K562 (cell line): ENCODE results near the gene DIP2B. TPM values are rescaled to one million over a fixed set of nuclear protein-coding genes. Genes with fewer than 3 reads are reported as not detected.

Source experiments
- ATAC-seq: fragments of 200-7000 bp; cut with Tn5 transposase; 3 replicates; pipeline ENCODE4 v1.9.1; 2020; ENCODE audit warnings: moderate library complexity
- BruUV-seq: library from RNA; stranded (reverse); fragments of 400-500 nt; replicated peaks from 2 replicates; lab custom pipeline; 2021; lab: Mats Ljungman, UMichigan
- CTCF ChIA-PET: fragments of 300-600 bp; formaldehyde crosslinking; extraction: SDS; loops from one replicate; lab custom pipeline; 2021; ENCODE audit warnings: low intra/inter-chr PET ratio; lab: Yijun Ruan, JAX
- POLR2A ChIA-PET: fragments of 300-600, 350-650 bp; sonication (Branson Sonifier 250); formaldehyde crosslinking; extraction: SDS; loops from one replicate; lab custom pipeline; 2021; ENCODE audit warnings: antibody characterized with exemption, inconsistent platforms; lab: Yijun Ruan, JAX
- DNase-seq, 4 experiments: peaks; one replicate each; pipeline versions ENCODE4 v3.0.0 to v3.0.0-alpha.2; 2011 to 2018; ENCODE audit warnings: low spot score in 3 of 4, mixed read lengths in 3 of 4; ENCODE audit errors: extremely low read depth in 1 of 4
- FAIRE-seq: peaks from 2 replicates; lab custom pipeline; 2011; peaks lifted over from hg19 to GRCh38; lab: Jason Lieb, UNC
- H2AFZ ChIP-seq: 2 replicates; pipeline ENCODE4 v1.6.0; 2011; ENCODE audit warnings: low read depth, low read length, control low read depth, inconsistent platforms
- H3K27ac ChIP-seq: fragments of 200-600 bp; 3 replicates; pipeline ENCODE4 v1.8.0; 2011; ENCODE audit warnings: low read depth, mild to moderate bottlenecking, control low read depth, inconsistent platforms, low read length, moderate library complexity, mixed read lengths; ENCODE audit errors: extremely low read depth
- H3K27me3 ChIP-seq, 2 experiments: fragments of 300-600 bp in 1 of 2; 2 replicates in 1 of 2; 3 replicates in 1 of 2; pipeline versions ENCODE4 v1.6.0 to v1.8.0; 2011; ENCODE audit warnings: inconsistent platforms in 2 of 2, low read length in 2 of 2, mild to moderate bottlenecking in 1 of 2, mixed read lengths in 1 of 2, moderate library complexity in 1 of 2; ENCODE audit not compliant: control insufficient read depth in 2 of 2, insufficient read depth in 2 of 2
- H3K36me3 ChIP-seq: fragments of 300-600 bp; 3 replicates; pipeline ENCODE4 v1.8.0; 2011; ENCODE audit warnings: mild to moderate bottlenecking, low read length, inconsistent platforms; ENCODE audit not compliant: control insufficient read depth, insufficient read depth
- H3K4me1 ChIP-seq, 2 experiments: fragments of 200-600 bp in 1 of 2; replicated peaks in 1 of 2; 2 replicates in 1 of 2; 3 replicates in 1 of 2; pipeline versions ENCODE4 v1.5.1 to v1.8.0; 2011; ENCODE audit warnings: inconsistent platforms in 2 of 2, low read length in 2 of 2, mild to moderate bottlenecking in 1 of 2, mixed read lengths in 1 of 2, moderate library complexity in 1 of 2; ENCODE audit not compliant: control insufficient read depth in 2 of 2, insufficient read depth in 2 of 2
- H3K4me2 ChIP-seq: 2 replicates; pipeline ENCODE4 v1.6.1; 2011; ENCODE audit warnings: low read length, control low read depth, inconsistent platforms, mixed read lengths; ENCODE audit not compliant: insufficient read depth
- H3K4me3 ChIP-seq: fragments of 200-600 bp; sonication (generic), shearing (Covaris generic); 2 replicates; pipeline ENCODE4 v1.5.1; 2016; ENCODE audit warnings: control low read depth, inconsistent platforms
- H3K79me2 ChIP-seq: fragments of 200-600 bp; 3 replicates; pipeline ENCODE4 v1.8.0; 2011; ENCODE audit warnings: low read length, inconsistent platforms; ENCODE audit not compliant: control insufficient read depth, insufficient read depth
- H3K9ac ChIP-seq, 2 experiments: 2 replicates each; pipeline versions ENCODE4 v1.6.0 to v1.6.1; 2011; ENCODE audit warnings: low read depth in 2 of 2, low read length in 2 of 2, control low read depth in 1 of 2, inconsistent platforms in 1 of 2, mild to moderate bottlenecking in 1 of 2, mixed read lengths in 1 of 2; ENCODE audit not compliant: insufficient read depth in 1 of 2
- H3K9me1 ChIP-seq: one replicate; pipeline ENCODE4 v1.6.0; 2011; ENCODE audit warnings: inconsistent platforms, mild to moderate bottlenecking, low read length, moderate library complexity; ENCODE audit not compliant: control insufficient read depth, insufficient read depth
- H3K9me3 ChIP-seq: replicated peaks from 2 replicates; pipeline ENCODE4 v1.5.1; 2011; ENCODE audit warnings: low read depth, low read length, inconsistent platforms; ENCODE audit not compliant: control insufficient read depth, insufficient read depth
- H4K20me1 ChIP-seq: replicated peaks from 2 replicates; pipeline ENCODE4 v1.6.1; 2011; ENCODE audit warnings: low read length, inconsistent platforms, mixed read lengths; ENCODE audit not compliant: control insufficient read depth, insufficient read depth
- ARNT ChIP-seq, 2 experiments: fragments of 450-650 bp; IDR thresholded peaks; 2 replicates each; pipeline ENCODE4 v1.6.1; 2016; ENCODE audit warnings: mild to moderate bottlenecking in 1 of 2
- C11orf30 ChIP-seq: fragments of 450-650 bp; IDR thresholded peaks from 2 replicates; pipeline ENCODE4 v1.6.1; 2016; ENCODE audit warnings: low read depth, mild to moderate bottlenecking
- KDM1A ChIP-seq, 2 experiments: fragments of 450-650 bp; IDR thresholded peaks; 2 replicates each; pipeline ENCODE4 v1.6.1; 2016; ENCODE audit warnings: mild to moderate bottlenecking in 2 of 2
- MAFG ChIP-seq: fragments of 450-650 bp; conservative IDR thresholded peaks from 2 replicates; pipeline ENCODE4 v1.6.1; 2016; ENCODE audit warnings: missing genetic modification characterization, missing compliant biosample characterization
- MAFK ChIP-seq: IDR thresholded peaks from 2 replicates; pipeline ENCODE4 v1.6.1; 2011; ENCODE audit warnings: low read length, improper control_type of control experiment
- MEF2D ChIP-seq: conservative IDR thresholded peaks from 2 replicates; pipeline ENCODE4 v1.6.1; 2016; ENCODE audit warnings: low read depth, missing genetic modification characterization, missing compliant biosample characterization
- PKNOX1 ChIP-seq: fragments of 450-650 bp; IDR thresholded peaks from 2 replicates; pipeline ENCODE4 v1.6.1; 2016
- ZNF316 ChIP-seq: fragments of 450-650 bp; IDR thresholded peaks from 2 replicates; pipeline ENCODE4 v1.6.1; 2016
- ZNF717 ChIP-seq: fragments of 250-450 bp; sonication (Bioruptor Pico); IDR thresholded peaks from 2 replicates; pipeline ENCODE4 v1.5.0; 2021
- WGBS: fragments of 100-300 bp; shearing (Covaris generic); methylation state at CpG from one replicate; pipeline ENCODE4 v1.1.6; 2016; ENCODE audit warnings: low coverage, mixed read lengths; ENCODE audit not compliant: insufficient coverage; ENCODE audit errors: missing lambda C conversion rate; 5-methylcytosine and 5-hydroxymethylcytosine counted together
- in situ Hi-C: fragments of 300-500 bp; cut with MboI; formaldehyde crosslinking; loops from 4 replicates; pipeline ENCODE4 v1.15.0; 2018; ENCODE audit warnings: inconsistent platforms, mixed read lengths
- intact Hi-C: fragments of 100-400 bp; cut with micrococcal nuclease; formaldehyde crosslinking; loops from 2 replicates; pipeline ENCODE4 v1.14.2; 2022
- polyA plus RNA-seq, 8 experiments: library from polyadenylated mRNA; depleted of rRNA in 4 of 8; stranded (reverse) in 5 of 8; unstranded in 3 of 8; fragments of >200 nt; fragmentation: Nextera tagmentation in 2 of 8; fragmentation: Illumina TruSeq in 1 of 8; extraction: Ambion mirVana in 2 of 8; extraction: Trizol in 1 of 8; gene quantifications; 2 replicates each; pipeline versions ENCODE4 v1.2.1 to v1.2.3, GENCODE V29; 2011 to 2014; ENCODE audit warnings: inconsistent platforms in 1 of 8, missing spikeins in 1 of 8
- total RNA-seq, 7 experiments: library from RNA; depleted of rRNA in 6 of 7; stranded (reverse); fragments of >200 nt in 6 of 7; fragmentation: Illumina TruSeq in 2 of 7; extraction: Trizol in 2 of 7; gene quantifications; 2 replicates each; pipeline versions ENCODE4 v1.2.1 to v1.2.3, GENCODE V29; 2011 to 2021; ENCODE audit warnings: low replicate concordance in 1 of 7
- TF ChIP-seq, protein P1 (sequence below): fragments of 450-650 bp; formaldehyde crosslinking; IDR thresholded peaks from 2 replicates; pipeline ENCODE4 v1.4.0; 2020; ENCODE audit warnings: mild to moderate bottlenecking, mixed read lengths

Gene DIP2B
- total and polyA plus RNA-seq, 9 of the 15 experiments (the other 6 are each of a cell fraction or from before 2014, with no cell fraction given), result 4.6 to 26.1 (median 18.8) TPM

GRCh38 chr12:50506753-50507473 is 2.1 kb downstream of the DIP2B start:
- no peak overlapping the region; a peak in 1 of 4 replicates for H3K9ac ChIP-seq
- no peaks in the 10 kb centered on the region for H3K9me3 ChIP-seq
- POLR2A ChIA-PET, result interaction anchor here (0.6 to 1.5 kb wide), 10 partner anchors 8 to 540 kb away, joined by 3 to 4 read pairs (median 3); no protein-coding TSS in a partner anchor
- H3K4me1 ChIP-seq, result peaks cover 22 to 23% of the 10 kb centered on the region in 2 experiments
- no peak overlapping the region; the same call in 1 of the 2 replicates for H3K4me2 ChIP-seq
- TF ChIP-seq MAFG (tag), result peak; percentile 41; the same call in 1 of the 2 replicates
- TF ChIP-seq MEF2D, result no peak
- TF ChIP-seq KDM1A (IDR thresholded peaks at IDR 0.05), result peak in 1 of 2 experiments; percentile 43; a peak in 1 of 4 replicates
- TF ChIP-seq, protein P1, sequence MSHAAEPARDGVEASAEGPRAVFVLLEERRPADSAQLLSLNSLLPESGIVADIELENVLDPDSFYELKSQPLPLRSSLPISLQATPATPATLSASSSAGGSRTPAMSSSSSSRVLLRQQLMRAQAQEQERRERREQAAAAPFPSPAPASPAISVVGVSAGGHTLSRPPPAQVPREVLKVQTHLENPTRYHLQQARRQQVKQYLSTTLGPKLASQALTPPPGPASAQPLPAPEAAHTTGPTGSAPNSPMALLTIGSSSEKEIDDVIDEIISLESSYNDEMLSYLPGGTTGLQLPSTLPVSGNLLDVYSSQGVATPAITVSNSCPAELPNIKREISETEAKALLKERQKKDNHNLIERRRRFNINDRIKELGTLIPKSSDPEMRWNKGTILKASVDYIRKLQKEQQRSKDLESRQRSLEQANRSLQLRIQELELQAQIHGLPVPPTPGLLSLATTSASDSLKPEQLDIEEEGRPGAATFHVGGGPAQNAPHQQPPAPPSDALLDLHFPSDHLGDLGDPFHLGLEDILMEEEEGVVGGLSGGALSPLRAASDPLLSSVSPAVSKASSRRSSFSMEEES (CRISPR knock-in tag), result no peak
- TF ChIP-seq C11orf30, result peak; percentile 70
- TF ChIP-seq ZNF717 (CRISPR knock-in tag), result no peak
- peak in 1 of 2 experiments; percentile 59; a peak in 1 of 4 replicates for TF ChIP-seq ARNT (IDR thresholded peaks at IDR 0.05)
- 0 out of 2 replicates have a peak, but pooled peaks have one; percentile 15 for TF ChIP-seq MAFK
- TF ChIP-seq PKNOX1, result no peak
- peak; percentile 86 for TF ChIP-seq ZNF316
- TF ChIP-seq, all 486 proteins: peak for 6
- H4K20me1 ChIP-seq, result peaks cover 9% of the 10 kb centered on the region
- H3K79me2 ChIP-seq, result peaks cover 63% of the 10 kb centered on the region
- CTCF ChIA-PET, result interaction anchor here (0.6 to 1.9 kb wide), 2 partner anchors 13 to 131 kb away, joined by 3 to 4 read pairs; no protein-coding TSS in a partner anchor
- H3K27ac ChIP-seq, result no peak overlapping the region
- 0 out of 3 replicates have a peak, but pooled peaks cover 2% of the 10 kb centered on the region for H3K36me3 ChIP-seq
- H3K4me3 ChIP-seq, result no peak overlapping the region; the same call in 1 of the 2 replicates
- no peaks in the 10 kb centered on the region for H3K9me1 ChIP-seq
- no peak for FAIRE-seq
- intact Hi-C loops (loop anchor here (1.0 to 5.0 kb wide), 3 partner anchors 44 to 131 kb away; no protein-coding TSS in a partner anchor), in situ Hi-C loops (loop anchor here (5.0 to 10.0 kb wide), 2 partner anchors 130 to 238 kb away; no protein-coding TSS in a partner anchor)
- no peak for DNase-seq
- no peak for ATAC-seq
- H3K27me3 ChIP-seq, result no peaks in the 10 kb centered on the region
- WGBS, result 13% methylated on average over 2 of the region's 2 CpGs
- no peak overlapping the region for H2AFZ ChIP-seq
- no TSS peak for BruUV-seq
